Keratinocyte (primary cell): ENCODE results near the gene EPHB2.

ENCODE experiments used
- CTCF ChIP-seq, 3 experiments: IDR thresholded peaks in 1 of 3; conservative IDR thresholded peaks in 1 of 3; optimal IDR thresholded peaks in 1 of 3; 2 replicates in 2 of 3; 3 replicates in 1 of 3; pipeline versions ENCODE3 to v1.5.1; 2011; ENCODE audit warnings: low read length in 3 of 3, mild to moderate bottlenecking in 3 of 3, moderate library complexity in 2 of 3, control low read depth in 1 of 3, inconsistent platforms in 1 of 3; ENCODE audit not compliant: insufficient read depth in 2 of 3; ENCODE audit errors: extremely low read depth in 1 of 3
- EZH2 ChIP-seq: IDR thresholded peaks from one replicate; pipeline ENCODE4 v1.6.1; 2012; ENCODE audit warnings: inconsistent platforms, mild to moderate bottlenecking, low read length, moderate library complexity

- TF ChIP-seq CTCF (optimal IDR thresholded peaks at IDR 0.05 in 1 of 3, IDR thresholded peaks at IDR 0.05 in 1 of 3, conservative IDR thresholded peaks at IDR 0.05 in 1 of 3; ENCODE audit: extremely low read depth in 1 of 3, insufficient read depth in 2 of 3, low read length in 3 of 3) (no peak), EZH2 (no peak)
These were observed 182.2 kb downstream of the EPHB2 start for GRCh38 chr1:22892789-22893188.
